Keratinocyte (primary cell): ENCODE results near the gene TRIM13. TPM values are rescaled to one million over a fixed set of nuclear protein-coding genes. Genes with fewer than 3 reads are reported as not detected.

Experiments
- DNase-seq: peaks from one replicate; pipeline ENCODE4 v3.0.0-alpha.2; 2011; ENCODE audit warnings: low read depth, missing footprints, low spot score
- FAIRE-seq: peaks from 2 replicates; lab custom pipeline; 2011; peaks lifted over from hg19 to GRCh38; lab: Jason Lieb, UNC
- H2AFZ ChIP-seq: 2 replicates; pipeline ENCODE4 v1.6.0; 2012; ENCODE audit warnings: low read length, control low read depth, inconsistent platforms; ENCODE audit not compliant: control insufficient read depth
- H3K27ac ChIP-seq: 2 replicates; pipeline ENCODE4 v1.5.1; 2011; ENCODE audit warnings: low read length; ENCODE audit not compliant: control insufficient read depth, insufficient read depth
- H3K27me3 ChIP-seq: 3 replicates; pipeline ENCODE4 v1.6.0; 2011; ENCODE audit warnings: low read length; ENCODE audit not compliant: control insufficient read depth, insufficient read depth; ENCODE audit errors: extremely low read depth
- H3K36me3 ChIP-seq, 2 experiments: 2 replicates in 1 of 2; 3 replicates in 1 of 2; pipeline ENCODE4 v1.5.1; 2011; ENCODE audit warnings: low read length in 2 of 2, mild to moderate bottlenecking in 1 of 2; ENCODE audit not compliant: control insufficient read depth in 2 of 2, insufficient read depth in 2 of 2; ENCODE audit errors: extremely low read depth in 1 of 2
- H3K4me1 ChIP-seq: 3 replicates; pipeline ENCODE4 v1.5.1; 2011; ENCODE audit warnings: low read length; ENCODE audit not compliant: control insufficient read depth, insufficient read depth; ENCODE audit errors: extremely low read depth
- H3K4me2 ChIP-seq: 3 replicates; pipeline ENCODE4 v1.6.0; 2011; ENCODE audit warnings: low read depth, low read length; ENCODE audit not compliant: control insufficient read depth, insufficient read depth; ENCODE audit errors: extremely low read depth
- H3K4me3 ChIP-seq, 3 experiments: fragments of 200-600 bp in 1 of 3; sonication (generic) in 1 of 3; 2 replicates in 2 of 3; 3 replicates in 1 of 3; pipeline ENCODE4 v1.5.1; 2011 to 2016; ENCODE audit warnings: low read length in 3 of 3, mild to moderate bottlenecking in 3 of 3, control low read depth in 2 of 3, inconsistent platforms in 1 of 3, low read depth in 1 of 3, mixed read lengths in 1 of 3, mixed run types in 1 of 3, moderate library complexity in 1 of 3; ENCODE audit not compliant: control insufficient read depth in 2 of 3, insufficient read depth in 2 of 3; ENCODE audit errors: extremely low read depth in 1 of 3
- H3K79me2 ChIP-seq: 2 replicates; pipeline ENCODE4 v1.6.0; 2012; ENCODE audit warnings: low read length; ENCODE audit not compliant: control insufficient read depth, insufficient read depth
- H3K9ac ChIP-seq: 3 replicates; pipeline ENCODE4 v1.6.0; 2011; ENCODE audit warnings: low read length; ENCODE audit not compliant: control insufficient read depth, insufficient read depth; ENCODE audit errors: extremely low read depth
- H3K9me1 ChIP-seq: 3 replicates; pipeline ENCODE4 v1.6.0; 2011; ENCODE audit warnings: low read length; ENCODE audit not compliant: control insufficient read depth, insufficient read depth; ENCODE audit errors: extremely low read depth
- H3K9me3 ChIP-seq: 2 replicates; pipeline ENCODE4 v1.5.1; 2012; ENCODE audit warnings: low read depth, low read length; ENCODE audit not compliant: control insufficient read depth
- H4K20me1 ChIP-seq: 3 replicates; pipeline ENCODE4 v1.6.0; 2011; ENCODE audit warnings: low read length; ENCODE audit not compliant: control insufficient read depth, insufficient read depth; ENCODE audit errors: extremely low read depth
- EZH2 ChIP-seq: IDR thresholded peaks from one replicate; pipeline ENCODE4 v1.6.1; 2012; ENCODE audit warnings: inconsistent platforms, mild to moderate bottlenecking, low read length, moderate library complexity
- dilution Hi-C: fragments of 300-500 bp; cut with MboI; formaldehyde crosslinking; loops from one replicate; pipeline ENCODE4 v1.7.0; 2020; ENCODE audit warnings: low sequenced_read_pairs; ENCODE audit not compliant: extremely low pct_ligation_motif_present
- polyA plus RNA-seq, 5 experiments: library from polyadenylated mRNA; depleted of rRNA in 3 of 5; stranded (reverse) in 3 of 5; stranded (forward) in 1 of 5; unstranded in 1 of 5; fragments of >200 nt; gene quantifications; 1 replicate in 1 of 5; 2 replicates in 3 of 5; 3 replicates in 1 of 5; pipeline versions ENCODE4 v1.2.1 to v1.2.3, GENCODE V29; 2011 to 2012; ENCODE audit warnings: missing spikeins in 2 of 5, low read depth in 1 of 5, low replicate concordance in 1 of 5
- TF ChIP-seq, protein P1 (sequence below), 3 experiments: IDR thresholded peaks in 1 of 3; conservative IDR thresholded peaks in 1 of 3; optimal IDR thresholded peaks in 1 of 3; 2 replicates in 2 of 3; 3 replicates in 1 of 3; pipeline versions ENCODE3 to v1.5.1; 2011; ENCODE audit warnings: low read length in 3 of 3, mild to moderate bottlenecking in 3 of 3, moderate library complexity in 2 of 3, control low read depth in 1 of 3, inconsistent platforms in 1 of 3; ENCODE audit not compliant: insufficient read depth in 2 of 3; ENCODE audit errors: extremely low read depth in 1 of 3

TRIM13 gene
- polyA plus RNA-seq, 1 donor (not counting 4 experiments of a cell fraction or from before 2014, with no cell fraction given) = 26.5 TPM

DNA sequence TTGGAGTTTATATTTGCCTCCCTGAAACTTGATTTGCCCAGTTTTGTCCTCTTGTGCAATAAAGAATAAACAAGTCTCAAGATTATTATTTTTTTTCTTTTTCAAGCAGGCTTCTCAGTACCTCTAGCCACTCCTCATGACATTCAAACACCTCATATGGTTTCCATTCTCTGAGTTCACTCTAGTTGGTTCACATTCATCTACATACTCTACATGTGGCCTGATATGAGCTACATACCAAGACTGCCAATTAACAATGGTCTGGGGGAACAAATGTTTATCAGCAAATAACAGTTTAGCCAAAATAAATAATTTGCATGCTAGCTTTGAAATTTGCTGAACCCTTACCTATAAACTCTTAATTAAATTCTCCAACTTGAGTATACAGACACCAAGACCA lies 40.9 kb downstream of the TRIM13 start:
- Histone ChIP-seq H4K20me1 (no peaks in the 10 kb centered on the region), H3K9ac (no peak overlapping the region), H3K36me3 (no peaks in the 10 kb centered on the region), H3K4me1 (no peaks in the 10 kb centered on the region), H3K79me2 (no peaks in the 10 kb centered on the region), H2AFZ (no peak overlapping the region), H3K4me2 (no peak overlapping the region), H3K9me3 (no peaks in the 10 kb centered on the region), H3K27ac (no peak overlapping the region), H3K27me3 (no peaks in the 10 kb centered on the region), H3K4me3 (no peak overlapping the region), H3K9me1 (no peaks in the 10 kb centered on the region)
- DNase-seq = no peak
- FAIRE-seq = no peak
- dilution Hi-C loops = no loop called here
- TF ChIP-seq, protein P1, sequence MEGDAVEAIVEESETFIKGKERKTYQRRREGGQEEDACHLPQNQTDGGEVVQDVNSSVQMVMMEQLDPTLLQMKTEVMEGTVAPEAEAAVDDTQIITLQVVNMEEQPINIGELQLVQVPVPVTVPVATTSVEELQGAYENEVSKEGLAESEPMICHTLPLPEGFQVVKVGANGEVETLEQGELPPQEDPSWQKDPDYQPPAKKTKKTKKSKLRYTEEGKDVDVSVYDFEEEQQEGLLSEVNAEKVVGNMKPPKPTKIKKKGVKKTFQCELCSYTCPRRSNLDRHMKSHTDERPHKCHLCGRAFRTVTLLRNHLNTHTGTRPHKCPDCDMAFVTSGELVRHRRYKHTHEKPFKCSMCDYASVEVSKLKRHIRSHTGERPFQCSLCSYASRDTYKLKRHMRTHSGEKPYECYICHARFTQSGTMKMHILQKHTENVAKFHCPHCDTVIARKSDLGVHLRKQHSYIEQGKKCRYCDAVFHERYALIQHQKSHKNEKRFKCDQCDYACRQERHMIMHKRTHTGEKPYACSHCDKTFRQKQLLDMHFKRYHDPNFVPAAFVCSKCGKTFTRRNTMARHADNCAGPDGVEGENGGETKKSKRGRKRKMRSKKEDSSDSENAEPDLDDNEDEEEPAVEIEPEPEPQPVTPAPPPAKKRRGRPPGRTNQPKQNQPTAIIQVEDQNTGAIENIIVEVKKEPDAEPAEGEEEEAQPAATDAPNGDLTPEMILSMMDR (optimal IDR thresholded peaks at IDR 0.05 in 1 of 3, IDR thresholded peaks at IDR 0.05 in 1 of 3, conservative IDR thresholded peaks at IDR 0.05 in 1 of 3; ENCODE audit: extremely low read depth in 1 of 3, insufficient read depth in 2 of 3, low read length in 3 of 3) = no peak
- no peak for TF ChIP-seq EZH2

GRCh38 chr13:50038266-50038665 lies 41.4 kb downstream of the TRIM13 start:
- Histone ChIP-seq H3K4me2 (no peak overlapping the region), H3K4me1 (no peaks in the 10 kb centered on the region), H3K9me3 (no peaks in the 10 kb centered on the region), H3K9ac (no peak overlapping the region), H3K79me2 (no peaks in the 10 kb centered on the region), H3K27ac (no peak overlapping the region), H3K27me3 (no peaks in the 10 kb centered on the region), H3K36me3 (no peaks in the 10 kb centered on the region), H4K20me1 (no peaks in the 10 kb centered on the region), H3K4me3 (no peak overlapping the region), H3K9me1 (no peaks in the 10 kb centered on the region), H2AFZ (no peak overlapping the region)
- no peak for FAIRE-seq
- DNase-seq = no peak
- dilution Hi-C loops = no loop called here
- no peak for TF ChIP-seq EZH2
- TF ChIP-seq, protein P1 (optimal IDR thresholded peaks at IDR 0.05 in 1 of 3, IDR thresholded peaks at IDR 0.05 in 1 of 3, conservative IDR thresholded peaks at IDR 0.05 in 1 of 3; ENCODE audit: extremely low read depth in 1 of 3, insufficient read depth in 2 of 3, low read length in 3 of 3) = no peak
